MCF 10A (cell line): ENCODE results near the gene KIRREL3. TPM values are rescaled to one million over a fixed set of nuclear protein-coding genes. Genes with fewer than 3 reads are reported as not detected.

Experiments used
- BruUV-seq: library from RNA; stranded (reverse); fragments of 400-500 nt; replicated peaks from 2 replicates; lab custom pipeline; 2021; lab: Mats Ljungman, UMichigan
- CTCF ChIA-PET: fragments of 300-600 bp; sonication (Branson Sonifier 250); formaldehyde crosslinking; extraction: SDS; loops from one replicate; lab custom pipeline; 2021; ENCODE audit warnings: antibody characterized with exemption, inconsistent platforms; lab: Yijun Ruan, JAX
- POLR2A ChIA-PET: fragments of 300-600, 350-650 bp; sonication (Branson Sonifier 250); formaldehyde crosslinking; extraction: SDS; loops from one replicate; lab custom pipeline; 2020; ENCODE audit warnings: antibody characterized with exemption, inconsistent platforms; lab: Yijun Ruan, JAX
- DNase-seq: peaks from one replicate; pipeline ENCODE4 v3.0.0-alpha.2; 2018; ENCODE audit not compliant: unreplicated experiment
- H3K27ac Mint-ChIP-seq: one replicate; pipeline ENCODE4 v1.8.0; 2022; ENCODE audit warnings: mild to moderate bottlenecking, low read depth, mixed read lengths; ENCODE audit not compliant: unreplicated experiment
- H3K27me3 Mint-ChIP-seq: one replicate; pipeline ENCODE4 v1.8.0; 2022; ENCODE audit warnings: mixed read lengths; ENCODE audit not compliant: insufficient read depth, unreplicated experiment
- H3K36me3 Mint-ChIP-seq: one replicate; pipeline ENCODE4 v1.8.0; 2022; ENCODE audit warnings: mild to moderate bottlenecking, moderate library complexity, mixed read lengths; ENCODE audit not compliant: insufficient read depth, unreplicated experiment
- H3K4me1 Mint-ChIP-seq: one replicate; pipeline ENCODE4 v1.8.0; 2022; ENCODE audit warnings: mixed read lengths; ENCODE audit not compliant: insufficient read depth, unreplicated experiment
- H3K4me3 Mint-ChIP-seq: one replicate; pipeline ENCODE4 v1.8.0; 2022; ENCODE audit warnings: mild to moderate bottlenecking, moderate library complexity, mixed read lengths; ENCODE audit not compliant: unreplicated experiment
- H3K9me3 Mint-ChIP-seq: one replicate; pipeline ENCODE4 v1.8.0; 2022; ENCODE audit warnings: mixed read lengths; ENCODE audit not compliant: unreplicated experiment
- intact Hi-C: fragments of 100-400 bp; cut with micrococcal nuclease; formaldehyde crosslinking; loops from 2 replicates; pipeline ENCODE4 v1.14.1; 2022
- total RNA-seq: library from RNA; stranded (reverse); gene quantifications from 2 replicates; pipeline ENCODE4 v1.2.3, GENCODE V29; 2022
- TF ChIP-seq, protein P1 (sequence below): fragments of 200-600 bp; IDR thresholded peaks from one replicate; pipeline ENCODE4 v1.8.0; 2022; ENCODE audit warnings: antibody characterized with exemption, mild to moderate bottlenecking; ENCODE audit not compliant: unreplicated experiment

Gene KIRREL3
- total RNA-seq, 1 experiment from 2014 or later = not detected

DNA sequence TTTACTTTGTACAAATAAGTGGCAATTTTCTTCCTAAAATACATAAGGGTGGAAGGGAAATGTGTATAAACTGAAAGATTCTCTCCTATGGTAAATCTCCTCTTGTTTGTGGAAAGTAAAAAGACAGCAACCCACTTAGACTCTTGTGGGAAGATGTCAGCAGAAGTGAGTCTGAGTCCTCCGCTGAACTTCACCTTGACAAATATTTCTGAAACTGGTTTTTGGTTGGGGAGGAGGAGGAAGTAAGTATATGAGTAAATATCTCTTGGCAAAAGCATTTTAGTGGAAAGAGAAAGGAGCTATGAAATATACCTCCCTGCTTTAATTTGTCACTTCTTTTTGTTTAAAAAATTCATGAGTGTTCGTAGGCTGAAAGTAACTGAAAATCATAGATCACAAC is 196.2 kb downstream of the KIRREL3 start:
- TF ChIP-seq, protein P1, sequence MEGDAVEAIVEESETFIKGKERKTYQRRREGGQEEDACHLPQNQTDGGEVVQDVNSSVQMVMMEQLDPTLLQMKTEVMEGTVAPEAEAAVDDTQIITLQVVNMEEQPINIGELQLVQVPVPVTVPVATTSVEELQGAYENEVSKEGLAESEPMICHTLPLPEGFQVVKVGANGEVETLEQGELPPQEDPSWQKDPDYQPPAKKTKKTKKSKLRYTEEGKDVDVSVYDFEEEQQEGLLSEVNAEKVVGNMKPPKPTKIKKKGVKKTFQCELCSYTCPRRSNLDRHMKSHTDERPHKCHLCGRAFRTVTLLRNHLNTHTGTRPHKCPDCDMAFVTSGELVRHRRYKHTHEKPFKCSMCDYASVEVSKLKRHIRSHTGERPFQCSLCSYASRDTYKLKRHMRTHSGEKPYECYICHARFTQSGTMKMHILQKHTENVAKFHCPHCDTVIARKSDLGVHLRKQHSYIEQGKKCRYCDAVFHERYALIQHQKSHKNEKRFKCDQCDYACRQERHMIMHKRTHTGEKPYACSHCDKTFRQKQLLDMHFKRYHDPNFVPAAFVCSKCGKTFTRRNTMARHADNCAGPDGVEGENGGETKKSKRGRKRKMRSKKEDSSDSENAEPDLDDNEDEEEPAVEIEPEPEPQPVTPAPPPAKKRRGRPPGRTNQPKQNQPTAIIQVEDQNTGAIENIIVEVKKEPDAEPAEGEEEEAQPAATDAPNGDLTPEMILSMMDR = no peak
- Mint-ChIP-seq H3K4me3 (no peak overlapping the region), H3K36me3 (no peaks in the 10 kb centered on the region), H3K27ac (no peak overlapping the region), H3K4me1 (no peaks in the 10 kb centered on the region), H3K9me3 (peaks cover 1% of the 10 kb centered on the region), H3K27me3 (no peaks in the 10 kb centered on the region)
- POLR2A ChIA-PET = no interaction called here
- BruUV-seq = no TSS peak
- intact Hi-C loops = no loop called here
- CTCF ChIA-PET = no interaction called here
- DNase-seq = no peak

DNA sequence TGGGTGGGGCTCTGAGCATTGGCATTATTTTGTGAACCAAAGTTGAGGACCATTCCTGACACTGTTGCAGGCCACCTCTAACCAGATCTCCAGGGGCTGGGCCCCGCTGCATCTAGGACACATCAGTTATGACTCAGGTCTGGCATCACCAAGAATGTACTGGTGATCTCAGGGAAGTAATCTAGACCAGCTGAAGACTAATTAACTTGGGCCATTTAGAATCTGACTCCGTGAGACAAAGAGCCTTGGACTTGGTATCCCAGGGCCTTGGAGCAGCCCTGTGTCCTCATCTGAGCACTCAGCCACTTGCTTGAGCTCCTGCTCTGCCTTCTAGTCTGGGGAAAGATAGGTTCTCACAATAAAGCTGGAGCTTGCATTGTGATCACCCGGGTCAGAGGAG is 200.6 kb downstream of the KIRREL3 start:
- H3K27ac Mint-ChIP-seq = no peak overlapping the region
- POLR2A ChIA-PET = no interaction called here
- TF ChIP-seq, protein P1 = no peak

DNA sequence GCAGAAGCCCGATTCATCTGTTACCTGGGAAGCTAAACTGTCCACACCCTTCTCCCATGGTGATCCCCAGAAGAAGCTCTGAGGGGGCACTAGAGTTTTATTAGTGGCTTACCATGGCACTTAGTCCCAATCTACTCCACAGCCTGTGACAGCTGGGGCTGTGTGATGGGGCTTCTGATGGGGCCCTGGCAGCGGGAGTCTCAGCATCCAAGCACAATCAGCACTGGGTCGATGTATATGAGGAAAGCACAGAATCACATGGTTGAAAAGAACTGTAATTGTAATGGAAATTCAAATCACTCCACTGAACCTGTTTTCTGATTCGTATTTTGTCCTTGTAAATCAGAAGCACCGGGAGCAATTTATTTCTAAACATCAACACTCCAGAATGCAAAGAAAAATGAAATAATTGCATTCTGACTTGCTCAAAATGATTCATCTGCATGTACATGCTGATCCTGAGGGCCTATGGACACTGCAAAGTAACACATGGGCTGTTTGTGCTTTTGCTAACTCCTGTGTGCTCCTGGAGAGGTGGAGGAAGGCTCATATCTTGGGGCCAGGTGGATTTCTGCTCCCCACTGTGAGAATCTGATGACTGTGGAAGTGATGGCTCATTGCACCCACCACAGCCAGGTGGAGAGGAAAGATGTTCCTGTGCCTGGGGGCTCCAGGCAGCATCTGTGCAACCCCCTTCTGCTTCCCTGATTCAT is 203.0 kb downstream of the KIRREL3 start:
- CTCF ChIA-PET = no interaction called here
- no peaks in the 10 kb centered on the region for H3K4me1 Mint-ChIP-seq
- no TSS peak for BruUV-seq
- H3K27ac Mint-ChIP-seq = no peak overlapping the region
- POLR2A ChIA-PET = no interaction called here
- no peak overlapping the region for H3K4me3 Mint-ChIP-seq
- intact Hi-C loops = no loop called here
- DNase-seq = no peak
- H3K9me3 Mint-ChIP-seq = peaks cover 18% of the 10 kb centered on the region
- TF ChIP-seq, protein P1 = no peak
- no peaks in the 10 kb centered on the region for H3K36me3 Mint-ChIP-seq
- H3K27me3 Mint-ChIP-seq = no peaks in the 10 kb centered on the region

More for the DNA sequence above, 200.6 kb downstream of the KIRREL3 start:
- Mint-ChIP-seq H3K27me3 (no peaks in the 10 kb centered on the region), H3K36me3 (no peaks in the 10 kb centered on the region), H3K4me3 (no peak overlapping the region), H3K4me1 (no peaks in the 10 kb centered on the region), H3K9me3 (peaks cover 9% of the 10 kb centered on the region)
- CTCF ChIA-PET = interaction anchor here (0.7 kb wide), 1 partner anchor 191 kb away, joined by 3 read pairs; no protein-coding TSS in a partner anchor
- intact Hi-C loops = no loop called here
- no peak for DNase-seq
- no TSS peak for BruUV-seq

- ChIA-PET POLR2A (no interaction called here), CTCF (no interaction called here)
- Mint-ChIP-seq H3K36me3 (peaks cover 5% of the 10 kb centered on the region), H3K27ac (no peak overlapping the region), H3K27me3 (no peaks in the 10 kb centered on the region), H3K9me3 (peaks cover 19% of the 10 kb centered on the region), H3K4me3 (no peak overlapping the region), H3K4me1 (no peaks in the 10 kb centered on the region)
- no TSS peak for BruUV-seq
- TF ChIP-seq, protein P1 = no peak
- intact Hi-C loops = no loop called here
- no peak for DNase-seq
These were observed 207.0 kb downstream of the KIRREL3 start for GRCh38 chr11:126793596-126793995.
